ENCODE results near the gene CCDC59.

Gene CCDC59

DNA sequence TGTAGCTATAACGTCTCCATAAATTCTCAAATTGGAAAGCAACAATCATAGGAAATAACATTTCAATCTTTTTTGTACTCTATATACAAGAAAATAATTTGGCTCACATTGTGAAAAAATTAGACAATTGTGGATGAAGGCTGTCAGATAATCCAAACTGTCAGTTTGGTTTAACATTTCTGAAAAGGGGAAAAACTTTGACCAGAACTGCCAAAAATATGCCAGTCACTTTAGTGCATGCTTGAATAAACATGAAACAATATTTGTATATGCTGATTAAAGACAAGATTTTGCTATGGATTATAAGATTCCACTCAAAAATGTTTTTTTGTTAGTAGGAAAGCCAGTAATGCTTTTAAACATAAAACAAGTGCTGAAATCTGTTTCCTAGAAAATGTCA is 38.9 kb downstream of the CCDC59 start:
- DNase-seq (ENCODE audit: low spot score) (no peak), FAIRE-seq (no peak)

GRCh38 chr12:82314406-82314892 is 43.7 kb downstream of the CCDC59 start:
- DNase-seq (ENCODE audit: low spot score) (no peak), FAIRE-seq (no peak)

Measured in RCC 7860 (cell line).